SU-DHL-6 (cell line): ENCODE measurements around the gene KDM1B.

Experiments
- EZH2phosphoT487 ChIP-seq: fragments of 200-600 bp; sonication (generic), shearing (Covaris generic); conservative IDR thresholded peaks from 2 replicates; pipeline ENCODE4 v1.6.1; 2018; ENCODE audit warnings: mild to moderate bottlenecking, antibody characterized with exemption, low read length, moderate library complexity, mixed read lengths
- TF ChIP-seq, protein P1 (sequence below): fragments of 200-600 bp; sonication (generic); IDR thresholded peaks from one replicate; pipeline ENCODE4 v1.5.1; 2017; ENCODE audit warnings: antibody characterized with exemption, mild to moderate bottlenecking, low read length, moderate library complexity; ENCODE audit not compliant: insufficient read depth, poor library complexity, severe bottlenecking

GRCh38 chr6:18122128-18123093, 32.8 kb upstream of the KDM1B start, which contains the start of gene NHLRC1:
- no peak for TF ChIP-seq EZH2phosphoT487
- TF ChIP-seq, protein P1, sequence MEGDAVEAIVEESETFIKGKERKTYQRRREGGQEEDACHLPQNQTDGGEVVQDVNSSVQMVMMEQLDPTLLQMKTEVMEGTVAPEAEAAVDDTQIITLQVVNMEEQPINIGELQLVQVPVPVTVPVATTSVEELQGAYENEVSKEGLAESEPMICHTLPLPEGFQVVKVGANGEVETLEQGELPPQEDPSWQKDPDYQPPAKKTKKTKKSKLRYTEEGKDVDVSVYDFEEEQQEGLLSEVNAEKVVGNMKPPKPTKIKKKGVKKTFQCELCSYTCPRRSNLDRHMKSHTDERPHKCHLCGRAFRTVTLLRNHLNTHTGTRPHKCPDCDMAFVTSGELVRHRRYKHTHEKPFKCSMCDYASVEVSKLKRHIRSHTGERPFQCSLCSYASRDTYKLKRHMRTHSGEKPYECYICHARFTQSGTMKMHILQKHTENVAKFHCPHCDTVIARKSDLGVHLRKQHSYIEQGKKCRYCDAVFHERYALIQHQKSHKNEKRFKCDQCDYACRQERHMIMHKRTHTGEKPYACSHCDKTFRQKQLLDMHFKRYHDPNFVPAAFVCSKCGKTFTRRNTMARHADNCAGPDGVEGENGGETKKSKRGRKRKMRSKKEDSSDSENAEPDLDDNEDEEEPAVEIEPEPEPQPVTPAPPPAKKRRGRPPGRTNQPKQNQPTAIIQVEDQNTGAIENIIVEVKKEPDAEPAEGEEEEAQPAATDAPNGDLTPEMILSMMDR, result peak; percentile 21
